ELF-1 (cell line): Measurements from ENCODE around the gene SMIM21.

Experiments used
- DNase-seq: peaks from one replicate; pipeline ENCODE4 v3.0.0-alpha.2; 2016; ENCODE audit warnings: low read depth, low spot score

The SMIM21 gene

GRCh38 chr18:75377258-75377657 is 50.2 kb downstream of the SMIM21 start:
- no peak for DNase-seq

- no peak for DNase-seq
Measured at GRCh38 chr18:75376004-75376403, 51.5 kb downstream of the SMIM21 start.

- DNase-seq: no peak
Measured at GRCh38 chr18:75375341-75375740, 52.2 kb downstream of the SMIM21 start.

- DNase-seq: no peak
Measured at GRCh38 chr18:75374466-75374865, 53.0 kb downstream of the SMIM21 start.

- DNase-seq: no peak
Measured at GRCh38 chr18:75369026-75369721, 58.3 kb downstream of the SMIM21 start.

- DNase-seq: no peak
Measured at GRCh38 chr18:75365837-75366236, 61.7 kb downstream of the SMIM21 start.

GRCh38 chr18:75365254-75365629 is 62.3 kb downstream of the SMIM21 start:
- DNase-seq: no peak

GRCh38 chr18:75364512-75365253 is 62.8 kb downstream of the SMIM21 start:
- DNase-seq: no peak

- DNase-seq: no peak
Measured at GRCh38 chr18:75363446-75364225, 63.9 kb downstream of the SMIM21 start.

GRCh38 chr18:75362435-75362834 is 65.1 kb downstream of the SMIM21 start:
- no peak for DNase-seq

GRCh38 chr18:75360941-75361340 is 66.6 kb downstream of the SMIM21 start:
- no peak for DNase-seq

- DNase-seq: no peak
Measured at GRCh38 chr18:75360215-75360614, 67.3 kb downstream of the SMIM21 start.
